Large intestine (tissue), 3 donors: Measurements from ENCODE around the gene DGCR2. TPM values are rescaled to one million over a fixed set of nuclear protein-coding genes. Genes with fewer than 3 reads are reported as not detected.
"Not testable (repeated sequence)": the region's sequence is repeated elsewhere in the genome, so short reads cannot be mapped to it uniquely, and the experiment has no call there.

Experiments used
- DNase-seq, 2 donors: peaks; one replicate each; pipeline versions ENCODE4 v3.0.0 to v3.0.0-alpha.2; 2013
- H3K27ac ChIP-seq: one replicate; pipeline ENCODE4 v1.5.1; 2013; ENCODE audit warnings: low read length
- H3K27me3 ChIP-seq: 2 replicates; pipeline ENCODE4 v1.6.1; 2013; ENCODE audit warnings: low read length; ENCODE audit not compliant: control insufficient read depth, insufficient read depth
- H3K36me3 ChIP-seq: 2 replicates; pipeline ENCODE4 v1.6.1; 2013; ENCODE audit warnings: low read length; ENCODE audit not compliant: control insufficient read depth, insufficient read depth
- H3K4me1 ChIP-seq: one replicate; pipeline ENCODE4 v1.6.1; 2013; ENCODE audit warnings: low read length; ENCODE audit not compliant: control insufficient read depth, insufficient read depth
- H3K4me3 ChIP-seq: one replicate; pipeline ENCODE4 v1.5.1; 2013; ENCODE audit warnings: low read length
- H3K9me3 ChIP-seq: one replicate; pipeline ENCODE4 v1.6.1; 2013; ENCODE audit warnings: mild to moderate bottlenecking, low read depth, low read length, moderate library complexity; ENCODE audit not compliant: control insufficient read depth
- WGBS: methylation state at CpG from one replicate; pipeline ENCODE4 v1.1.5; 2013; ENCODE audit warnings: low lambda C conversion rate; ENCODE audit not compliant: insufficient coverage; 5-methylcytosine and 5-hydroxymethylcytosine counted together
- polyA plus RNA-seq: library from polyadenylated mRNA; unstranded; fragments of 120-200 nt; gene quantifications from one replicate; pipeline ENCODE4 v1.2.1, GENCODE V29; 2013

The DGCR2 gene
- polyA plus RNA-seq, 1 donor = 53.1 TPM

DNA sequence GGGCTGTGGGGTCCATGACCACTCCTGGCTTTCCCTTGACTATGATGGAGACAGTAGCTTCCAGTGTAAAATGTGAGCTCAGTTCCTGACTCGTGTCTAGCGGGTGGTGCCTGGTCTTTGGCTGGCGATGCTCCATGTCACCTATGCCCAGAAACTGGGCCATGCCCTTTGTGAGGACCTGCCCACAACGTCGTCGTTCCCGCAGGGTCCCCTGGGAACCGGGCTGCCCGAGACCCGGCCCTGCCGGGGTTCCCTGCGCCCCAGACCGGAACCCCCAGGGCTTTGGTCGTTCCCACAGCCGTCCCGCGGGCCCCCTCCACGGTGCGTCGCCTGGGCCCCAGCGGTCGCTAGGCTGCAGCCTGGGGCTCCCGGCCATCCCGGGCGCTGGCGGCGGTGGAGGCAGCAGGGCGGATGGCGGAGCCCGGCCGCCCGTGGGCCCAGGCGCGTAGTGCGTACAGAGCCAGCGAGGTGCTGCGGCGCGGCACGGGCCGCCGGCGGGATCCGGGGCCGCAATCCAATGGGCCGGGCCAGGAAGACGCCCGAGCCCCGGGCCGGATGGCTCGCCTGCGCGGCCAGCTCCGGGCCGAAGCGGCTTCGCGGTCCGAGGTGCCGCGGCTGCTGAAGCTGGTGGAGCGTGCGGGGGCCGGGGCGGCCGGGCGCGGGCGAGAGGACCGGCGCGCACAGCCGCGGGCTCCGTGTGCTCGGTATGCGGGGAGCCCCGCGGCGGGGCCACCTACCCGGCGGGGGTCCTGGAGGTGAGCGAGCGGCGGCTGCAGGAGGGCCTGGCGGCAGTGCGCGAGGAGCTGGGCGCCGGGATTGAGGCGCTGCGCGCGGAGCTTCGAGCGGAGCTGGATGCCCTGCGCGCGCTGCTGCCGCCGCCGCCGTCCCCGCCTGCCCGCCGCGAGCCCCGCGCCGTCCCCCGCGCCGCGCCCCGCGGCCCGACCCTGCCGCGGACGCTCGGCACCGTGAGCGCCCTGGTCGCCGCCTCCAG is 92.8 kb downstream of the DGCR2 start:
- not testable (repeated sequence) for H3K4me1 ChIP-seq, H3K27ac ChIP-seq, H3K9me3 ChIP-seq, DNase-seq, H3K36me3 ChIP-seq, H3K4me3 ChIP-seq
- no CpG with 5 or more reads among the region's 125 CpGs for WGBS
- peaks cover 21% of the 10 kb centered on the region for H3K27me3 ChIP-seq

DNA sequence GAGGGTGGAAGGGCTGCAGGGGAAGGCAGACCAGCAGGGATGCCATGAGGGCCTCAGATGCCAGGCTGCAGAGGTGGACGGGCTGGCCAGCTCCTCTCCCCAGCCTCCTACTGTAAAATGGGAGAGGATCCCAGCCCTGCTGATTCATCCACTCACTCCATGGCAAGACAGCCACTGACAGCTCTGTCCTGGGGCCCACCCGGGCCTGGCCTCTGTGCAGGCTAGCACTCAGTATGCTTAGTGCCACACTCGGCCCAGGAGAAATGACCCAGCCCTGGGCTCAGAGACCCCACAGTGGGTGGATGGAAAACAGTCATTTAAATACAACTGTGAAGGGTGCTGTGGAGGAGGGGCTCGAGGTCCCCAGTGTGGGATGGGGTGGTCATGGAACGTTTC is 94.2 kb downstream of the DGCR2 start:
- DNase-seq, H3K4me3 ChIP-seq, H3K9me3 ChIP-seq, H3K36me3 ChIP-seq, H3K4me1 ChIP-seq, H3K27ac ChIP-seq: not testable (repeated sequence)
- 100% methylated on average over 1 of the region's 5 CpGs for WGBS
- peaks cover 21% of the 10 kb centered on the region for H3K27me3 ChIP-seq

DNA sequence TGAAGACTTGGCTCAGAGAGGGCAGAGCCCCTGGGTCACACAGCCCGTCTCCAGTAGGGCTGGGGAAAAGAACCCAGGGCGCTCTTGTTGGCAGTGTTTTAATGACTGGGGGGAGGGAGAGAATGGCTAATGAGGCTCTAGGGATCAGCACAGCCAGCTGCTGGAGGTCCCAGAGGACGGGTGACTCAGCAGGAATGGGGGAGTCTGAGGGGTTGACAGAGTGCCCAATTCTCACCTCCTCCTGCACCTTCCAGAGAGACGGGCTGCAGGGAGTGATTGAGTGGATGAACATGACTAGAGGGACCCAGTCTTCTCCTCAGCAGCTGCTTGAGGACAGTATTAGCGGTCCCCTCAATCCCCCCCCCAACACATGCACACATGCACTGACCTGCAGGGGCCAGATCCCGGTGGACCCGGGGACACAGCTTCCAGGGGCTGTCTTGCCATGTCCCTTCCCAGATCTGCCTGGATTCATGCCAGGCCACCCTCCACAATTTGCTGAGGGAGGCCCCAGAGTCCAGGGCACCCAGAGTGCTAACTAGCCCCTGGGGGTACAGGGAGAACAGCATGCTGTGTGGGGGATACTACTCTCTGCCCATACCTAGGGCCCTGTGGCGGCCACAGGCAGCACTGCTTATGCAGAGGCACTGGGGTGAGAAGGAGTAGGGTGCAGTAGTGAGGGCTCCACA is 94.7 kb downstream of the DGCR2 start:
- peaks cover 21% of the 10 kb centered on the region for H3K27me3 ChIP-seq
- not testable (repeated sequence) for H3K4me1 ChIP-seq, H3K27ac ChIP-seq, DNase-seq, H3K9me3 ChIP-seq, H3K4me3 ChIP-seq, H3K36me3 ChIP-seq
- WGBS = no CpG with 5 or more reads among the region's 8 CpGs

DNA sequence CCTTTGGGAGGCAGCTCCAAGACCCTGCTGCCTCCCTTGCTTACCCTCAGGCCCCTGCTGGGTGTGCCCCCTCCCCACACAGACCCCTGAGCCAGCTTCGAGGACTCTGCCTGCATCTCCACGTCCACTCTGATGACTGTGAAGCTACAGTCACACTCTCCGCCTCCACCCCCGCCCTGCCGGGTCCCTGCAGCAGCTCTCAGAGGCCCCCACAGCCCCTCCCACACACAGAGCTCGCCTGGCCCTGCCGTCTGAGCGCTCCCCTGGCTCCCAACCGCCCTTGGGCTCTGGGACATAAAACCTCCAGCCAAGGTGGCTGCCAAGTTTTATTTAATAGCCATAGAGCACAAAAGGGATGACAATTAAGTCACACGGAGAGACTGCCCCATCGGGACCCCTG is 96.1 kb downstream of the DGCR2 start:
- not testable (repeated sequence) for H3K4me1 ChIP-seq, DNase-seq, H3K36me3 ChIP-seq, H3K4me3 ChIP-seq, H3K9me3 ChIP-seq, H3K27ac ChIP-seq
- no CpG with 5 or more reads among the region's 11 CpGs for WGBS
- H3K27me3 ChIP-seq = peaks cover 21% of the 10 kb centered on the region

DNA sequence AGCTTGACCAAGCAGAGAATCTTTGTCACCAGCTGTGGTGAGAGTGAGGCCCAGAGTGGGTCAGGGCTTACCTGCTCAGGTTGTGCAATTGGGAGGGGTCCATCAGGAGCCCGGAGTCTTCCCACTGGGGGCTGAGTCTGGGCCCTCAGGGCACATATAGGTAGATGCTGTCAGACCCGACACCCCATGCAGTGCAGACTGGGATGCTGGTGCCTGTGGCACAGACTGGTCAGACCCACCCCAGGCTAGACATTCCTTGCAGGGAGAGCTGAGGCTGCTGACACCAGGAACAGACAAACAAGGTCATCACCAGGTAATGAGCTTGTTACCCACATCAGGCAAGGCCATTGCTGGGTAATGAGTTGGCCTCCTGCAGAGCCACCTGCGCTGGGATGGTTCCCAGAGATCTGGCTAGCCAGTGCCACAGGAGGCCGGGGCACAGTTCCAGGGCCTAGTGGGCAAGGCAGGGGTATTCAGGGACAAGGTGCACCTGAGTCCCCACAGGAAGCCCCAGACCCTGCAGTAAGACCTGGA is 97.2 kb downstream of the DGCR2 start:
- H3K36me3 ChIP-seq, H3K27ac ChIP-seq, H3K9me3 ChIP-seq, H3K4me3 ChIP-seq, DNase-seq, H3K4me1 ChIP-seq: not testable (repeated sequence)
- peaks cover 12% of the 10 kb centered on the region for H3K27me3 ChIP-seq
- no CpG with 5 or more reads among the region's 4 CpGs for WGBS

DNA sequence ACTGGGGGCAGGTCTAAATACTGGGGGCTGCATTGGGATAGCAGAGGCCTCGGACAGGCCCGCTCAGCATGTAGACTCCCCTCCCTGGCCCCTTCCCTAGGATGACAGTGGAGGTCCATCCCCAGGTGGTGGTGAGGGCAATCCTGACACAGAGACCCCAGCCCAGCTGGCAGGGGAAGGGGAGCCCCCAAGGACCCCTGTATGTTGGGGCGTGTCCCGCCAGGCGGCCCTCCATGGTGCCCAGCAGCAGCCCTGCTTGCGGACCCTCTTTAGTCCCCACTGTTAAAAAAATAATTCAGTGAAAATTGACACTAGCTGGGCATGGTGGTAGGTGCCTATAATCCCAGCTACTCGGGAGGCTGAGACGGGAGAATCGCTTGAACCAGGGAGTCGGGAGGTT is 98.3 kb downstream of the DGCR2 start:
- no CpG with 5 or more reads among the region's 10 CpGs for whole genome bisulfite sequencing
- not testable (repeated sequence) for H3K4me1 ChIP-seq, H3K27ac ChIP-seq, H3K9me3 ChIP-seq, H3K36me3 ChIP-seq, H3K4me3 ChIP-seq, DNase-seq
- H3K27me3 ChIP-seq = peaks cover 18% of the 10 kb centered on the region

DNA sequence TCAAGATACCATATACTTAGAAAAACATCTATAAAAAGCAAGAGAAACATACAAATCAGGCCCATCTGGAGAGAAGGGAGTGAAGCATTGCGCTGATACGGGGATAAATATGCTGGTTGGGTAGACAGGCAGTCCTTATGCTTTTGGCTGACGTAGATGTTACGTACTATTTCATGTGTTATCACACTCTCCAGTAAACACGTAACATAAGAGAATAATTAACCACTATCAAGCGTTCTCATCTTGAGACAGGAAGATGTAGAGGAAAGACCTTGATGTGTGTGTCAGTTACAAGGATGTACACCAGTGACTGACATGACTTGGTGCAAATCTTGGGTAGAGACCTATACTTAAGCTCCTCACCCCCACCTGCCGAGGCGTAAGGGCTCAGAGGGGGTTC is 99.5 kb downstream of the DGCR2 start:
- Histone ChIP-seq H3K36me3 (no peaks in the 10 kb centered on the region), H3K9me3 (no peaks in the 10 kb centered on the region), H3K4me1 (no peaks in the 10 kb centered on the region), H3K27ac (no peak overlapping the region), H3K27me3 (peaks cover 12% of the 10 kb centered on the region), H3K4me3 (no peak overlapping the region)
- DNase-seq = no peak
- WGBS = no CpG with 5 or more reads among the region's 8 CpGs

DNA sequence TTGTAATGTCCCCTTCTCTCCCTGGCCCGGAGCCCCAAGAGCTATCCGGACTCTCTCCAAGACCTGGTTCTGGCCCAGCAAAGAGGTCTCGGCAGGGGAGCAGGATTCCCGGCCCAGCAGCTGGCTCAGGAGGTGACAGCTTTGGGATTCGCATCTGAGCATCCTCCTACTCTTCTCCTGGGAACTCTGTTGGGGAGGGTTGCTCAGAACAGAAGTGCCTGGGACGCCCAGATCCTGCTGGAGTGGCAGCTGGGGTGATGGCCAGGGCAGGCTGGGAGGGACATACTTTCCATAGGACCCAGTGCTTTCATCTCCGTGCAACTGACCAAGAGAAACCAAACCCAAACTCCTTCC is 102.6 kb downstream of the DGCR2 start:
- H3K27me3 ChIP-seq = peaks cover 9% of the 10 kb centered on the region
- H3K36me3 ChIP-seq = no peaks in the 10 kb centered on the region
- no CpG with 5 or more reads among the region's 7 CpGs for WGBS
- no peaks in the 10 kb centered on the region for H3K9me3 ChIP-seq
- H3K4me3 ChIP-seq = no peak overlapping the region
- DNase-seq = no peak
- no peaks in the 10 kb centered on the region for H3K4me1 ChIP-seq
- H3K27ac ChIP-seq = no peak overlapping the region

DNA sequence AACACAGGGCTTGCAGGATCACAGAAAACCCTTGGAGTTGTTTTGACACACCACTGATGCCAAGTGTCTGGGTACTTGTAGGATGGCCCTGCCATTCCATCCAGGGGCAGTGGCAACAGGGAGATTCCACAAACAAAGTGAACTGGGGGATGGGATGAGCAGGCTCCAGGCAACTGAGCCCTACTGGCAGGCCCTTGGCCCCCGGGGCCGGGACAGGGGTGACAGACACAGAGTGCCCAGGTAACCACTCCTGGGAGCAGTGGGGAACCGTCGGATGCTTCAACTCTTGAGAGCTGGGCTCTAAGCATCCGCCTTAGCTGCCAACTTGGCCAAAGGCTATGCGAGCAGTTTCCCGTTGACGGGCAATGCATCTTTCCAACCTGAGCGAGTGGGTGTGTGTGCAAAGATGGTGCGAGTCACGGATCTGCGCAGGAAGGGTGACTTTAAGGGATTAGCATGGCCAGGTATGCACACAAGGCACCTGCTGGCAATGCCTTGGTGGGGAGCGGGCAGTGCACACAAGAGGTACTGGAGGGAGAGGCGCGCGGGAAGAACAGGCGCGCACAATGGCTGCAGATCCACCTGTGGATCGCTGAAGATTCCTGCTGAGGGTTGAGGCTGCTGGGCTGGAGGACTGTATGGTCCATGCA is 103.1 kb downstream of the DGCR2 start:
- no CpG with 5 or more reads among the region's 19 CpGs for WGBS
- Histone ChIP-seq H3K4me3 (no peak overlapping the region), H3K27me3 (peaks cover 9% of the 10 kb centered on the region), H3K27ac (no peak overlapping the region), H3K36me3 (no peaks in the 10 kb centered on the region), H3K9me3 (no peaks in the 10 kb centered on the region), H3K4me1 (no peaks in the 10 kb centered on the region)
- no peak for DNase-seq

DNA sequence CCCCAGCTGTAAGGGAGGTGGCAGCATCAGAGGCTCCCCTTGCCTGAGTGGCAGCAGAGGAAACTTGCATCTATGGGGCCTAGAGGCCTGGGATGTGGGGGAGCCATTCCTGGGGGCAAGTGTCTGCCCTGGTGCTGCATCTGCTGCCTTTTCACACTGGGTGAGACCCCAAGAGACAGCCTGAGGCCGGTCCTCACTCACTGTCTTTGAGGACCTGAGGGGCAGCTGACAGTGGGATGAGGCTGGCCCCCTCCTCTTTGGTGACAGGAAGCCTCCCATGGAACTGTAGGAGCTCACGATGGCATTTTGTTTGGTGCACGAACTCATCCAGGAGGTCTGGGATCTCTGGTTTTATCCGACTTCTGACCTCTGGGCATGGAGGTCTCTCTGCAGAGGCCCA is 104.0 kb downstream of the DGCR2 start:
- WGBS = no CpG with 5 or more reads among the region's 4 CpGs
- Histone ChIP-seq H3K27me3 (peaks cover 9% of the 10 kb centered on the region), H3K4me1 (no peaks in the 10 kb centered on the region), H3K9me3 (no peaks in the 10 kb centered on the region), H3K36me3 (no peaks in the 10 kb centered on the region), H3K4me3 (no peak overlapping the region), H3K27ac (no peak overlapping the region)
- DNase-seq = no peak
